Posterior vena cava (tissue), 2 donors: ENCODE measurements around the gene RIMKLB. TPM values are rescaled to one million over a fixed set of nuclear protein-coding genes. Genes with fewer than 3 reads are reported as not detected.

Source experiments
- DNase-seq: peaks from one replicate; pipeline ENCODE4 v3.0.0-alpha.2; 2020; ENCODE audit warnings: low spot score
- intact Hi-C, 2 donors: fragments of 100-400 bp; cut with DNase I; formaldehyde crosslinking; loops; one replicate each; pipeline versions ENCODE4 v1.14.1 to v1.14.2; 2022 to 2023
- total RNA-seq, 2 donors: library from RNA; stranded (reverse); fragmentation: NEBNext Ultra II Directional; extraction: Animal tissue kit (Norgen Biotek cat#: 25700); gene quantifications; one replicate each; pipeline ENCODE4 v1.2.1, GENCODE V29; 2021
- donor health status: DM: yes; HTN: yes; CAD: no.
- donor health status: DM: yes; HTN: yes; CAD: no.

The RIMKLB gene
- total RNA-seq, 2 donors from 2014 or later = 51.1 to 56.3 TPM

GRCh38 chr12:8831116-8831515, 133.3 kb downstream of the RIMKLB start:
- intact Hi-C loops = no loop called here
- DNase-seq = no peak

- DNase-seq = no peak
- intact Hi-C loops = no loop called here
Observed at GRCh38 chr12:8832500-8832899, 134.7 kb downstream of the RIMKLB start.

Other genes starting within 250 kb of the RIMKLB start
- gene CLEC6A, start 242.0 kb upstream of the RIMKLB start, total RNA-seq = not detected
- gene CLEC4D, start 184.5 kb upstream of the RIMKLB start, total RNA-seq = 1 to 10 TPM in 1 of 2 donors, under 1 TPM in 1; 0.71 to 2.7 TPM
- gene CLEC4E, start 157.1 kb upstream of the RIMKLB start, total RNA-seq = 1 to 10 TPM; 2.0 to 3.4 TPM
- gene AICDA, start 85.1 kb upstream of the RIMKLB start, total RNA-seq = under 1 TPM in 1 of 2 donors, not detected in 1; 0.28 TPM
- gene MFAP5, start 35.2 kb upstream of the RIMKLB start, total RNA-seq = 100 to 1,000 TPM in 1 of 2 donors, 10 to 100 TPM in 1; 61.0 to 362 TPM
- not detected for gene A2ML1, start 124.6 kb downstream of the RIMKLB start, total RNA-seq
- gene PHC1, start 216.5 kb downstream of the RIMKLB start, total RNA-seq = 10 to 100 TPM; 31.1 to 36.6 TPM